Activated B cell treated with CpG ODN at 0.5 μM for 24 hours (primary cell): ENCODE data around the gene ETS2. TPM values are rescaled to one million over a fixed set of nuclear protein-coding genes. Genes with fewer than 3 reads are reported as not detected.

ENCODE experiments used
- ATAC-seq: fragments of 200-7000 bp; cut with Tn5 transposase; one replicate; pipeline ENCODE4 v1.10.0; 2021; ENCODE audit warnings: low read depth, mild to moderate bottlenecking, moderate library complexity
- CTCF ChIA-PET: fragments of 350-600 bp; sonication (Branson Sonifier 250); formaldehyde crosslinking; loops from one replicate; lab custom pipeline; 2021; ENCODE audit warnings: antibody characterized with exemption; lab: Charles Lee
- POLR2A ChIA-PET: fragments of 350-600 bp; sonication (Branson Sonifier 250); formaldehyde crosslinking; loops from one replicate; lab custom pipeline; 2021; ENCODE audit warnings: antibody characterized with exemption; lab: Charles Lee
- DNase-seq: peaks from one replicate; pipeline ENCODE4 v3.0.0; 2022
- H3K27ac Mint-ChIP-seq: one replicate; pipeline ENCODE4 v1.8.0; 2020; ENCODE audit warnings: mixed read lengths
- H3K27me3 Mint-ChIP-seq: one replicate; pipeline ENCODE4 v1.8.0; 2021; ENCODE audit warnings: mixed read lengths
- H3K36me3 Mint-ChIP-seq: one replicate; pipeline ENCODE4 v1.8.0; 2021; ENCODE audit warnings: low read depth, mixed read lengths
- H3K4me1 Mint-ChIP-seq: one replicate; pipeline ENCODE4 v1.8.0; 2021; ENCODE audit warnings: mixed read lengths
- H3K4me3 Mint-ChIP-seq: one replicate; pipeline ENCODE4 v1.8.0; 2020; ENCODE audit warnings: mild to moderate bottlenecking, mixed read lengths
- H3K9me3 Mint-ChIP-seq: one replicate; pipeline ENCODE4 v1.8.0; 2020; ENCODE audit warnings: mixed read lengths
- CTCF ChIP-seq: fragments of 200-600 bp; IDR thresholded peaks from one replicate; pipeline ENCODE4 v1.8.0; 2022; ENCODE audit warnings: antibody characterized with exemption, mild to moderate bottlenecking
- intact Hi-C: fragments of 100-400 bp; cut with micrococcal nuclease; formaldehyde crosslinking; loops from one replicate; pipeline ENCODE4 v1.15.1; 2024
- total RNA-seq: library from RNA; stranded (reverse); gene quantifications from 2 replicates; pipeline ENCODE4 v1.2.3, GENCODE V29; 2022

ETS2 gene
- total RNA-seq, 1 donor from 2014 or later = 4.4 TPM

DNA sequence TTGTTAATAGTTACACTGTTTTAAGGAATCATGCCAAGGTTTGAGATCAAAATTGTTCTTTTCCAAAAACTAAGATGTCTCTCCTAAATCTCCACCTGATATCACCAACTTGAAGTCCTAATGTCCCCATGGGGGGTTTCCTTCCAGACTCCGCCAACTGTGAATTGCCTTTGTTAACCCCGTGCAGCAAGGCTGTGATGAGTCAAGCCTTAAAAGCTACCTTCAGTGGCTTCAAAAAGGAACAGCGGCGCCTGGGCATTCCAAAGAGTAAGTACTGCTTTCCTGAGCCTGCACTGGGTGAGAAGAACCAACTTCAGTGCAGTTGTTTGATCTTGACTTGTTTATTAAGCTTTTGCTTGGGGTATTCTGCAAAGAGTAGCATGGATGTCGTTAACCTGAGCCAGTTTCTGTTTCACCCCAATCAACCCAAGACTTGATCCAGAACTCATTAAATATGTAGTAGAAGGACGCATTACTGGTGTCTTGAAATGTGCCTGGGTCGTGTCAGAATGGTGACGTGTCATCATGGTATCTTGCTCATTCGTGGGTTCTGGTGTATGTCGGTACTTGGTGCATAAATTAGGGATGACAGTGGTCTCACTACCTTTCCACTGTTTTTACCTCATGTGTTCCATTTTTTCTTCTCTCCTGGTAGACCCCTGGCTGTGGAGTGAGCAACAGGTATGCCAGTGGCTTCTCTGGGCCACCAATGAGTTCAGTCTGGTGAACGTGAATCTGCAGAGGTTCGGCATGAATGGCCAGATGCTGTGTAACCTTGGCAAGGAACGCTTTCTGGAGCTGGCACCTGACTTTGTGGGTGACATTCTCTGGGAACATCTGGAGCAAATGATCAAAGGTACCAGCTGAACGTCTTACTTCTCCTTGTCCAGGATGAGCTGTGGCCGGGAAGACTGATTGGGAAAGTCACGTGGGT is 8.7 kb downstream of the ETS2 start:
- Mint-ChIP-seq H3K9me3 (no peaks in the 10 kb centered on the region), H3K4me1 (peaks cover under 1% of the 10 kb centered on the region), H3K36me3 (peaks cover 46% of the 10 kb centered on the region), H3K27ac (no peak overlapping the region), H3K27me3 (no peaks in the 10 kb centered on the region), H3K4me3 (no peak overlapping the region)
- CTCF ChIA-PET = no interaction called here
- TF ChIP-seq CTCF = no peak
- POLR2A ChIA-PET = no interaction called here
- ATAC-seq = no peak
- intact Hi-C loops = no loop called here
- no peak for DNase-seq

GRCh38 chr21:38815060-38815405 is 9.3 kb downstream of the ETS2 start:
- Mint-ChIP-seq H3K36me3 (peaks cover 50% of the 10 kb centered on the region), H3K9me3 (no peaks in the 10 kb centered on the region), H3K27ac (no peak overlapping the region), H3K4me1 (no peaks in the 10 kb centered on the region), H3K4me3 (no peak overlapping the region), H3K27me3 (no peaks in the 10 kb centered on the region)
- TF ChIP-seq CTCF = no peak
- intact Hi-C loops = no loop called here
- DNase-seq = no peak
- no peak for ATAC-seq
- POLR2A ChIA-PET = no interaction called here
- CTCF ChIA-PET = no interaction called here

DNA sequence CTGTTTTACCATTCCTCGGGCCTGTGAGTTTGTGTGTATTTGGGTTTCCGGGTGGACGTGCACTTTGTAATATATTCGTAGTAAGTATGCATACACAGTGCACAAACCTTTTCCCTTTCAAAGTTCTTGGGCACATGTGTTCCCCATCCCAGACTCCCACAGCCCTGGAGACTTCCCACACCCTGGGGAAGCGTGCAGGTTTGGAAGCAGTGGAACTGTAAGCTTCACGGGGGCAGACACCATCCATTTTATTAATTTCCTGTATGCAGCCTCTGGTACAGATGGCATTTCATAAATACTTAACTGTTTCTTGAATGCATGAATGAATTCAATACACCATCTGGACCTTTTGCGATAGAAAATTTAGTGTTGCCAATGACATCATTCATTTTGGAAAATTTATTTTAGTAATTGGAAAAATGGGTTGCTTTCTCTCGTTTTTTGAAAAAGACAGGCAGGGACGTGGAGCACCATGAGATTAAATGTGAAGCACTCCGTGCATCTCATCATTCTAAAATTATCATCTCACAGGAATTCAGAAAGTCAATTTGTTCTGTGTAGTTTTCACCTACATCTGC is 10.8 kb downstream of the ETS2 start:
- no peaks in the 10 kb centered on the region for H3K4me1 Mint-ChIP-seq
- POLR2A ChIA-PET = no interaction called here
- DNase-seq = no peak

GRCh38 chr21:38817371-38818324 is 11.9 kb downstream of the ETS2 start:
- H3K4me3 Mint-ChIP-seq = no peak overlapping the region
- no peak for ATAC-seq
- ChIA-PET CTCF (no interaction called here), POLR2A (no interaction called here)
- H3K36me3 Mint-ChIP-seq = peaks cover 65% of the 10 kb centered on the region
- no peaks in the 10 kb centered on the region for H3K4me1 Mint-ChIP-seq
- intact Hi-C loops = no loop called here
- no peaks in the 10 kb centered on the region for H3K27me3 Mint-ChIP-seq
- no peak for TF ChIP-seq CTCF
- H3K27ac Mint-ChIP-seq = no peak overlapping the region
- DNase-seq = no peak
- no peaks in the 10 kb centered on the region for H3K9me3 Mint-ChIP-seq

More for the DNA sequence above, 10.8 kb downstream of the ETS2 start:
- TF ChIP-seq CTCF = no peak
- Mint-ChIP-seq H3K9me3 (no peaks in the 10 kb centered on the region), H3K4me3 (no peak overlapping the region), H3K27me3 (no peaks in the 10 kb centered on the region), H3K36me3 (peaks cover 58% of the 10 kb centered on the region), H3K27ac (no peak overlapping the region)
- no peak for ATAC-seq
- intact Hi-C loops = no loop called here
- CTCF ChIA-PET = no interaction called here

GRCh38 chr21:38818325-38818723 is 12.6 kb downstream of the ETS2 start:
- Mint-ChIP-seq H3K9me3 (no peaks in the 10 kb centered on the region), H3K36me3 (peaks cover 65% of the 10 kb centered on the region), H3K4me3 (no peak overlapping the region), H3K4me1 (no peaks in the 10 kb centered on the region), H3K27ac (no peak overlapping the region), H3K27me3 (no peaks in the 10 kb centered on the region)
- ChIA-PET CTCF (no interaction called here), POLR2A (no interaction called here)
- DNase-seq (no peak), ATAC-seq (no peak)
- intact Hi-C loops = no loop called here
- no peak for TF ChIP-seq CTCF
